Measurements from ENCODE around the gene LRSAM1.

DNA sequence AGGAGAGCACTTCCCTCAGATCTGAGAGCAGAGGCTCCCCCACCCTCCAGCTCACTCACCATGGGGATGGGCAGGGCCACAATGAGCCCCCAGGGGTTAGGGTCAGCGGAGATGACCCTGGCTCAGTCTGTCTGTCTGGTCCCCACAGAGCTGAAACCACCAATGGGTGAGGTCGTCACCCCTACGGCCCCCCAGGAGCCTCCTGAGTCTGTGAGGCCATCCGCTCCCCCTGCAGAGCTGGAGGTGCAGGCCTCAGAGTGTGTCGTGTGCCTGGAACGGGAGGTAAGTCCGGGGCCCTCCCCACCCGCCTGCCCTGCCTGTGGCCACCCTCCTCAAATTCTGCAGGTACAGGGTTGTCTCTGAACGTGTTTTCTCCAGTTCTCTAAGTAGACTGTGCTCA is 49.6 kb downstream of the LRSAM1 start:
- TF ChIP-seq, protein P1, sequence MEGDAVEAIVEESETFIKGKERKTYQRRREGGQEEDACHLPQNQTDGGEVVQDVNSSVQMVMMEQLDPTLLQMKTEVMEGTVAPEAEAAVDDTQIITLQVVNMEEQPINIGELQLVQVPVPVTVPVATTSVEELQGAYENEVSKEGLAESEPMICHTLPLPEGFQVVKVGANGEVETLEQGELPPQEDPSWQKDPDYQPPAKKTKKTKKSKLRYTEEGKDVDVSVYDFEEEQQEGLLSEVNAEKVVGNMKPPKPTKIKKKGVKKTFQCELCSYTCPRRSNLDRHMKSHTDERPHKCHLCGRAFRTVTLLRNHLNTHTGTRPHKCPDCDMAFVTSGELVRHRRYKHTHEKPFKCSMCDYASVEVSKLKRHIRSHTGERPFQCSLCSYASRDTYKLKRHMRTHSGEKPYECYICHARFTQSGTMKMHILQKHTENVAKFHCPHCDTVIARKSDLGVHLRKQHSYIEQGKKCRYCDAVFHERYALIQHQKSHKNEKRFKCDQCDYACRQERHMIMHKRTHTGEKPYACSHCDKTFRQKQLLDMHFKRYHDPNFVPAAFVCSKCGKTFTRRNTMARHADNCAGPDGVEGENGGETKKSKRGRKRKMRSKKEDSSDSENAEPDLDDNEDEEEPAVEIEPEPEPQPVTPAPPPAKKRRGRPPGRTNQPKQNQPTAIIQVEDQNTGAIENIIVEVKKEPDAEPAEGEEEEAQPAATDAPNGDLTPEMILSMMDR (IDR thresholded peaks at IDR 0.05; ENCODE audit: low read depth, low read length) = no peak
- no peak for TF ChIP-seq EZH2phosphoT487 (IDR thresholded peaks at IDR 0.05; ENCODE audit: low read depth)
